ENCODE measurements around the gene CTDSPL. TPM values are rescaled to one million over a fixed set of nuclear protein-coding genes. Genes with fewer than 3 reads are reported as not detected.

Gene CTDSPL
- total and polyA plus RNA-seq, 4 donors = 8.4 to 17.2 (median 14.2) TPM

GRCh38 chr3:37940242-37940908 is 78.7 kb downstream of the CTDSPL start:
- TF ChIP-seq TAF1 (conservative IDR thresholded peaks at IDR 0.05) (no peak), NR2F2 (IDR thresholded peaks at IDR 0.05) (no peak), RXRA (IDR thresholded peaks at IDR 0.05) (no peak), REST (IDR thresholded peaks at IDR 0.05) (no peak), ZBTB33 (IDR thresholded peaks at IDR 0.05) (no peak), FOXA1 (IDR thresholded peaks at IDR 0.05) (no peak), EGR1 (IDR thresholded peaks at IDR 0.05; ENCODE audit: low read depth in 2 of 2) (no peak), CTCF (IDR thresholded peaks at IDR 0.05; ENCODE audit: low read depth, low read length, missing input control) (no peak), SP1 (IDR thresholded peaks at IDR 0.05) (no peak), ATF3 (IDR thresholded peaks at IDR 0.05) (no peak), HNF4A (conservative IDR thresholded peaks at IDR 0.05) (no peak), GABPA (IDR thresholded peaks at IDR 0.05 in 1 of 2, conservative IDR thresholded peaks at IDR 0.05 in 1 of 2) (no peak), JUND (IDR thresholded peaks at IDR 0.05) (no peak), RAD21 (IDR thresholded peaks at IDR 0.05) (no peak), HNF4G (IDR thresholded peaks at IDR 0.05) (no peak), MAX (IDR thresholded peaks at IDR 0.05) (no peak), YY1 (IDR thresholded peaks at IDR 0.05) (no peak), FOXA2 (IDR thresholded peaks at IDR 0.05) (no peak)
- no peaks in the 10 kb centered on the region for H3K36me3 ChIP-seq (ENCODE audit: control insufficient read depth in 4 of 4, insufficient read depth in 3 of 4, low read depth in 1 of 4, low read length in 3 of 4)
- H3K27ac ChIP-seq (ENCODE audit: low read depth in 1 of 2, low read length in 2 of 2) = no peak overlapping the region
- no peaks in the 10 kb centered on the region for H3K27me3 ChIP-seq (ENCODE audit: control insufficient read depth in 4 of 4, insufficient read depth in 4 of 4, low read length in 3 of 4)
- no peak overlapping the region for H3K4me3 ChIP-seq (ENCODE audit: low read depth in 1 of 3, low read length in 3 of 3)
- DNase-seq (ENCODE audit: low spot score) = no peak
- H3K4me1 ChIP-seq (ENCODE audit: control insufficient read depth in 4 of 4, insufficient read depth in 4 of 4, low read length in 3 of 4) = peaks cover 10 to 25% (median 23%) of the 10 kb centered on the region in 4 donors
- H3K9ac ChIP-seq (ENCODE audit: low read depth in 1 of 2, low read length in 2 of 2) = no peak overlapping the region
- 88% methylated on average over 4 of the region's 4 CpGs for WGBS
- no peaks in the 10 kb centered on the region for H3K9me3 ChIP-seq (ENCODE audit: control insufficient read depth in 4 of 4, low read length in 3 of 4)
